B cell (primary cell): ENCODE data around the gene TRRAP. TPM values are rescaled to one million over a fixed set of nuclear protein-coding genes. Genes with fewer than 3 reads are reported as not detected.

Experiments
- ATAC-seq: fragments of 200-7000 bp; cut with Tn5 transposase; one replicate; pipeline ENCODE4 v1.10.0; 2021; ENCODE audit warnings: low read depth, mild to moderate bottlenecking, moderate number of reproducible peaks, moderate library complexity
- CTCF ChIA-PET: fragments of 350-600 bp; sonication (Branson Sonifier 250); formaldehyde crosslinking; loops from one replicate; lab custom pipeline; 2021; ENCODE audit warnings: antibody characterized with exemption, inconsistent platforms; lab: Charles Lee
- POLR2A ChIA-PET: fragments of 350-600 bp; sonication (Branson Sonifier 250); formaldehyde crosslinking; loops from one replicate; lab custom pipeline; 2021; ENCODE audit warnings: antibody characterized with exemption; lab: Charles Lee
- DNase-seq: peaks from one replicate; pipeline ENCODE4 v3.0.0; 2013
- H2AFZ ChIP-seq: 2 replicates; pipeline ENCODE4 v1.6.1; 2012; ENCODE audit warnings: mild to moderate bottlenecking, low read depth, low read length; ENCODE audit not compliant: insufficient read depth, poor library complexity, severe bottlenecking
- H3K27ac ChIP-seq, 2 donors: 1 replicate in 1 of 2; 2 replicates in 1 of 2; pipeline ENCODE4 v1.5.1; 2012 to 2013; ENCODE audit warnings: low read length in 2 of 2, mild to moderate bottlenecking in 2 of 2, moderate library complexity in 1 of 2
- H3K27me3 ChIP-seq, 4 experiments: fragments of 200-600 bp in 1 of 4; sonication (generic) in 1 of 4; replicated peaks in 1 of 4; 1 replicate in 2 of 4; 2 replicates in 2 of 4; pipeline versions ENCODE4 v1.6.1 to v1.7.0; 2013 to 2016; ENCODE audit warnings: low read length in 3 of 4, mild to moderate bottlenecking in 2 of 4, mixed read lengths in 1 of 4, moderate library complexity in 1 of 4; ENCODE audit not compliant: insufficient read depth in 4 of 4, control insufficient read depth in 3 of 4; ENCODE audit errors: control extremely low read depth in 1 of 4
- H3K36me3 ChIP-seq, 2 experiments: replicated peaks in 1 of 2; 1 replicate in 1 of 2; 2 replicates in 1 of 2; pipeline versions ENCODE4 v1.6.1 to v1.7.1; 2013; ENCODE audit warnings: low read length in 1 of 2; ENCODE audit not compliant: insufficient read depth in 2 of 2, control insufficient read depth in 1 of 2; ENCODE audit errors: control extremely low read depth in 1 of 2, extremely low read depth in 1 of 2
- H3K4me1 ChIP-seq, 2 donors: fragments of 200-600 bp in 1 of 2; sonication (generic) in 1 of 2; 1 replicate in 1 of 2; 2 replicates in 1 of 2; pipeline versions ENCODE4 v1.5.1 to v1.6.1; 2013 to 2017; ENCODE audit warnings: low read length in 2 of 2; ENCODE audit not compliant: control insufficient read depth in 2 of 2, insufficient read depth in 2 of 2
- H3K4me2 ChIP-seq: replicated peaks from 2 replicates; pipeline ENCODE3; 2012; ENCODE audit warnings: mild to moderate bottlenecking, low read depth, low read length; ENCODE audit not compliant: poor library complexity, severe bottlenecking
- H3K4me3 ChIP-seq, 5 experiments: fragments of 200-600 bp in 1 of 5; sonication (generic) in 1 of 5; 1 replicate in 3 of 5; 2 replicates in 2 of 5; pipeline versions ENCODE4 v1.5.1 to v1.7.0; 2011 to 2016; ENCODE audit warnings: low read length in 4 of 5, mild to moderate bottlenecking in 4 of 5, low read depth in 2 of 5, control low read depth in 1 of 5, moderate library complexity in 1 of 5; ENCODE audit not compliant: insufficient read depth in 1 of 5; ENCODE audit errors: control extremely low read depth in 1 of 5, extremely low read depth in 1 of 5
- H3K79me2 ChIP-seq: fragments of 200-600 bp; sonication (generic); one replicate; pipeline ENCODE4 v1.6.0; 2016; ENCODE audit warnings: low read length; ENCODE audit not compliant: control insufficient read depth, insufficient read depth
- H3K9ac ChIP-seq: fragments of 200-600 bp; sonication (generic); 2 replicates; pipeline ENCODE4 v1.6.1; 2017; ENCODE audit warnings: mild to moderate bottlenecking, low read length, moderate library complexity
- H3K9me3 ChIP-seq, 3 donors: one replicate each; pipeline versions ENCODE4 v1.6.1 to v1.7.1; 2013; ENCODE audit warnings: low read length in 2 of 3; ENCODE audit not compliant: control insufficient read depth in 2 of 3, insufficient read depth in 1 of 3; ENCODE audit errors: control extremely low read depth in 1 of 3
- H4K20me1 ChIP-seq: 2 replicates; pipeline ENCODE4 v1.6.0; 2012; ENCODE audit warnings: mild to moderate bottlenecking, low read length; ENCODE audit not compliant: insufficient read depth, control insufficient read depth, poor library complexity, severe bottlenecking
- H3K27ac Mint-ChIP-seq: one replicate; pipeline ENCODE4 v1.8.0; 2021; ENCODE audit warnings: mixed read lengths
- H3K27me3 Mint-ChIP-seq: one replicate; pipeline ENCODE4 v1.8.0; 2021; ENCODE audit warnings: mixed read lengths
- H3K4me1 Mint-ChIP-seq: one replicate; pipeline ENCODE4 v1.8.0; 2021; ENCODE audit warnings: mixed read lengths
- H3K4me3 Mint-ChIP-seq: one replicate; pipeline ENCODE4 v1.8.0; 2021; ENCODE audit warnings: mixed read lengths
- H3K9me3 Mint-ChIP-seq: one replicate; pipeline ENCODE4 v1.8.0; 2022; ENCODE audit warnings: mixed read lengths; ENCODE audit not compliant: insufficient read depth
- CTCF ChIP-seq: fragments of 200-600 bp; IDR thresholded peaks from one replicate; pipeline ENCODE4 v1.8.0; 2022; ENCODE audit warnings: antibody characterized with exemption, mild to moderate bottlenecking
- EZH2 ChIP-seq: IDR thresholded peaks from 2 replicates; pipeline ENCODE4 v1.6.1; 2012; ENCODE audit warnings: borderline replicate concordance, low read depth, mild to moderate bottlenecking, moderate library complexity, low read length; ENCODE audit not compliant: insufficient read depth, poor library complexity, severe bottlenecking
- WGBS: methylation state at CpG from one replicate; pipeline ENCODE4 v1.1.5; 2013; ENCODE audit warnings: missing lambda C conversion rate; ENCODE audit not compliant: insufficient coverage; 5-methylcytosine and 5-hydroxymethylcytosine counted together
- intact Hi-C: fragments of 100-400 bp; cut with micrococcal nuclease; formaldehyde crosslinking; loops from one replicate; pipeline ENCODE4 v1.10.0; 2022
- polyA plus RNA-seq: library from polyadenylated mRNA; depleted of rRNA; stranded (reverse); fragments of >200 nt; gene quantifications from 2 replicates; pipeline ENCODE4 v1.2.3, GENCODE V29; 2012
- total RNA-seq, 2 donors: library from RNA; stranded (reverse); fragments of 120-200 nt in 1 of 2; gene quantifications; 1 replicate in 1 of 2; 2 replicates in 1 of 2; pipeline versions ENCODE4 v1.2.3 to v1.2.4, GENCODE V29; 2013 to 2022

TRRAP gene
- total and polyA plus RNA-seq, 2 donors (not counting 1 experiment from before 2014, with no cell fraction given): 25.4 to 102 TPM

GRCh38 chr7:98848918-98849317 lies 29.4 kb upstream of the TRRAP start:
- peaks cover 0 to 5% (median 0%) of the 10 kb centered on the region in 4 experiments for H3K27me3 ChIP-seq
- H2AFZ ChIP-seq: no peak overlapping the region
- Mint-ChIP-seq H3K27ac (no peak overlapping the region), H3K4me3 (no peak overlapping the region), H3K4me1 (no peaks in the 10 kb centered on the region), H3K27me3 (peaks cover 15% of the 10 kb centered on the region), H3K9me3 (no peaks in the 10 kb centered on the region)
- CTCF ChIA-PET: interaction anchor here (1.2 kb wide), 1 partner anchor 481 kb away, joined by 3 read pairs; no protein-coding TSS in a partner anchor
- no peak overlapping the region for H3K27ac ChIP-seq
- H3K79me2 ChIP-seq: no peaks in the 10 kb centered on the region
- intact Hi-C loops: loop anchor here (10.0 kb wide), 1 partner anchor 824 kb away; no protein-coding TSS in a partner anchor
- peaks cover 0 to 31% (median 8%) of the 10 kb centered on the region in 3 donors for H3K9me3 ChIP-seq
- H3K4me3 ChIP-seq: no peak overlapping the region
- ATAC-seq: no peak
- H3K4me1 ChIP-seq: no peaks in the 10 kb centered on the region
- no peaks in the 10 kb centered on the region for H4K20me1 ChIP-seq
- H3K36me3 ChIP-seq: no peaks in the 10 kb centered on the region
- H3K9ac ChIP-seq: no peak overlapping the region
- TF ChIP-seq CTCF (no peak), EZH2 (no peak)
- H3K4me2 ChIP-seq: no peak overlapping the region
- POLR2A ChIA-PET: no interaction called here
- 88% methylated on average over 3 of the region's 3 CpGs for WGBS
- no peak for DNase-seq

GRCh38 chr7:98852826-98853225 lies 25.5 kb upstream of the TRRAP start:
- Mint-ChIP-seq H3K4me1 (no peaks in the 10 kb centered on the region), H3K27me3 (peaks cover 20% of the 10 kb centered on the region), H3K9me3 (no peaks in the 10 kb centered on the region), H3K27ac (no peak overlapping the region), H3K4me3 (no peak overlapping the region)
- intact Hi-C loops: no loop called here
- Histone ChIP-seq H4K20me1 (no peaks in the 10 kb centered on the region), H3K36me3 (no peaks in the 10 kb centered on the region), H3K4me1 (no peaks in the 10 kb centered on the region), H3K27ac (no peak overlapping the region), H3K9me3 (peaks cover 0 to 24% (median 8%) of the 10 kb centered on the region in 3 donors), H3K79me2 (no peaks in the 10 kb centered on the region), H3K4me3 (no peak overlapping the region), H3K9ac (no peak overlapping the region), H2AFZ (no peak overlapping the region), H3K4me2 (no peak overlapping the region), H3K27me3 (peaks cover 0 to 5% (median 0%) of the 10 kb centered on the region in 4 experiments)
- CTCF ChIA-PET: no interaction called here
- ATAC-seq (no peak), DNase-seq (no peak)
- TF ChIP-seq CTCF (no peak), EZH2 (no peak)
- 90% methylated on average over 2 of the region's 4 CpGs for WGBS
- POLR2A ChIA-PET: no interaction called here
